Mucosa of stomach (tissue), 1 donor: ENCODE measurements around the gene PPFIBP1.

ENCODE experiments used
- H3K27me3 ChIP-seq: one replicate; pipeline ENCODE4 v1.7.0; 2013; ENCODE audit warnings: mild to moderate bottlenecking, low read length; ENCODE audit not compliant: control insufficient read depth, insufficient read depth
- H3K36me3 ChIP-seq: one replicate; pipeline ENCODE4 v1.7.0; 2013; ENCODE audit warnings: low read length; ENCODE audit not compliant: control insufficient read depth, insufficient read depth
- H3K4me1 ChIP-seq: one replicate; pipeline ENCODE4 v1.7.0; 2013; ENCODE audit warnings: mild to moderate bottlenecking, low read length; ENCODE audit not compliant: control insufficient read depth, insufficient read depth
- H3K4me3 ChIP-seq: one replicate; pipeline ENCODE4 v1.7.0; 2013; ENCODE audit warnings: low read length
- H3K9ac ChIP-seq: one replicate; pipeline ENCODE4 v1.7.0; 2013; ENCODE audit warnings: mild to moderate bottlenecking, low read length, moderate library complexity
- H3K9me3 ChIP-seq: one replicate; pipeline ENCODE4 v1.7.0; 2013; ENCODE audit warnings: mild to moderate bottlenecking, low read length, moderate library complexity; ENCODE audit not compliant: control insufficient read depth
- donor health status: Pancreatic carcinoma.

Gene PPFIBP1

GRCh38 chr12:27516625-27517024, 7.4 kb upstream of the PPFIBP1 start:
- no peak overlapping the region for H3K4me3 ChIP-seq

DNA sequence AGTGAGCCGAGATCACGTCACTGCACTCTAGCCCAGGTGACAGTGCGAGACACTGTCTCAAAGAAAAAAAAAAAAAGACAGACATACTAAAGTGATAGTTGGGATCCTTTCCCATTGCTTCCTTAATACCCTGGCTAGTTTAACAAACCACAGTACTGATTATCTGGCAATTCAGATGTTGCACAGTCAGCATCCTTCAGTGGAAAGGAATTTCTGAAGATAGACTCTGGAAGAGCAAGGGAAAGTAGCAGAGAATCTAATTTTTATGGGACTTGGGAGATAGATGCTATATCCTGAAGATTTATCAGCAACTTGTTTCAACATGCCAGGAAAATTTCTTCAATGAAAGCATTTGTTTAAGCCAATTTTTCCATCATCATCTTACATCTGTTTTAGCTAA, 6.5 kb upstream of the PPFIBP1 start:
- Histone ChIP-seq H3K9me3 (no peaks in the 10 kb centered on the region), H3K36me3 (no peaks in the 10 kb centered on the region), H3K4me1 (no peaks in the 10 kb centered on the region), H3K4me3 (no peak overlapping the region), H3K9ac (no peak overlapping the region), H3K27me3 (no peaks in the 10 kb centered on the region)

More at GRCh38 chr12:27516625-27517024, 7.4 kb upstream of the PPFIBP1 start:
- peaks cover 1% of the 10 kb centered on the region for H3K4me1 ChIP-seq
- no peaks in the 10 kb centered on the region for H3K36me3 ChIP-seq
- no peaks in the 10 kb centered on the region for H3K9me3 ChIP-seq
- H3K27me3 ChIP-seq, result no peaks in the 10 kb centered on the region
- no peak overlapping the region for H3K9ac ChIP-seq

GRCh38 chr12:27517961-27518665, 5.9 kb upstream of the PPFIBP1 start:
- Histone ChIP-seq H3K27me3 (no peaks in the 10 kb centered on the region), H3K4me1 (peaks cover 2% of the 10 kb centered on the region), H3K9ac (no peak overlapping the region), H3K36me3 (no peaks in the 10 kb centered on the region), H3K9me3 (no peaks in the 10 kb centered on the region), H3K4me3 (no peak overlapping the region)

- Histone ChIP-seq H3K27me3 (no peaks in the 10 kb centered on the region), H3K36me3 (no peaks in the 10 kb centered on the region), H3K9ac (no peak overlapping the region), H3K4me1 (peaks cover 6% of the 10 kb centered on the region), H3K4me3 (no peak overlapping the region), H3K9me3 (no peaks in the 10 kb centered on the region)
Observed at GRCh38 chr12:27521066-27521465, 2.9 kb upstream of the PPFIBP1 start.

GRCh38 chr12:27521981-27522380, 2.0 kb upstream of the PPFIBP1 start:
- Histone ChIP-seq H3K9ac (no peak overlapping the region), H3K27me3 (no peaks in the 10 kb centered on the region), H3K4me3 (no peak overlapping the region), H3K4me1 (peaks cover 6% of the 10 kb centered on the region), H3K9me3 (no peaks in the 10 kb centered on the region), H3K36me3 (no peaks in the 10 kb centered on the region)

GRCh38 chr12:27523305-27523641, 733 bp upstream of the PPFIBP1 start:
- Histone ChIP-seq H3K27me3 (no peaks in the 10 kb centered on the region), H3K4me3 (peak overlapping the region; percentile 75), H3K4me1 (peaks cover 6% of the 10 kb centered on the region), H3K36me3 (no peaks in the 10 kb centered on the region), H3K9me3 (no peaks in the 10 kb centered on the region), H3K9ac (peak overlapping the region; percentile 91)

GRCh38 chr12:27524494-27524835, 459 bp downstream of the PPFIBP1 start:
- peak overlapping the region; percentile 91 for H3K9ac ChIP-seq
- H3K27me3 ChIP-seq, result no peaks in the 10 kb centered on the region
- H3K9me3 ChIP-seq, result no peaks in the 10 kb centered on the region
- H3K4me3 ChIP-seq, result peak overlapping the region; percentile 75
- peaks cover 6% of the 10 kb centered on the region for H3K4me1 ChIP-seq
- H3K36me3 ChIP-seq, result no peaks in the 10 kb centered on the region

GRCh38 chr12:27524839-27525753, 1.1 kb downstream of the PPFIBP1 start:
- H3K9ac ChIP-seq, result peak overlapping the region; percentile 91
- H3K27me3 ChIP-seq, result no peaks in the 10 kb centered on the region
- peak overlapping the region; percentile 75 for H3K4me3 ChIP-seq
- no peaks in the 10 kb centered on the region for H3K9me3 ChIP-seq
- peaks cover 6% of the 10 kb centered on the region for H3K4me1 ChIP-seq
- H3K36me3 ChIP-seq, result no peaks in the 10 kb centered on the region

DNA sequence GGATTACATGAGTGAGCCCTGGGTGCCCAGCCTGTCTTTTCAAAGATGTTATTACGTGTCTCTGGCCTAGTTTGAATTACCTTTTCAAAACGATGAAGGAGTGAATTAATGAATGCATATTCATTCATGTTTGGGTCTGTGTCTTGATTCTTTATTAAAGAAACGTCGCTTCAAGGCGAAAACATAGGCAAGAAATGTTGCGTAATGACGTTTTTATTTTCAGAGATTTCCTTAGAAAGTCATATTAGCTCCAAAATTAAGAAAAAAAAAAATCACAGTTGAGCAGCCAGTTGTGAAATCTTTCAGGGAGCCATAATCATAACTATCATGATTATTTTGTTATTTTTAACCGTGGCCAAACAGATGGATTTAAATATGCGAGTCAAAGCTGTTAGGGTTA, 3.5 kb downstream of the PPFIBP1 start:
- Histone ChIP-seq H3K4me1 (peaks cover 6% of the 10 kb centered on the region), H3K9ac (no peak overlapping the region)

GRCh38 chr12:27528788-27529187, 4.8 kb downstream of the PPFIBP1 start:
- H3K36me3 ChIP-seq, result no peaks in the 10 kb centered on the region
- no peak overlapping the region for H3K4me3 ChIP-seq
- H3K4me1 ChIP-seq, result no peaks in the 10 kb centered on the region
- H3K9ac ChIP-seq, result no peak overlapping the region
- no peaks in the 10 kb centered on the region for H3K9me3 ChIP-seq
- H3K27me3 ChIP-seq, result no peaks in the 10 kb centered on the region

More for the DNA sequence above, 3.5 kb downstream of the PPFIBP1 start:
- H3K27me3 ChIP-seq, result no peaks in the 10 kb centered on the region
- H3K36me3 ChIP-seq, result no peaks in the 10 kb centered on the region
- no peaks in the 10 kb centered on the region for H3K9me3 ChIP-seq
- H3K4me3 ChIP-seq, result no peak overlapping the region

DNA sequence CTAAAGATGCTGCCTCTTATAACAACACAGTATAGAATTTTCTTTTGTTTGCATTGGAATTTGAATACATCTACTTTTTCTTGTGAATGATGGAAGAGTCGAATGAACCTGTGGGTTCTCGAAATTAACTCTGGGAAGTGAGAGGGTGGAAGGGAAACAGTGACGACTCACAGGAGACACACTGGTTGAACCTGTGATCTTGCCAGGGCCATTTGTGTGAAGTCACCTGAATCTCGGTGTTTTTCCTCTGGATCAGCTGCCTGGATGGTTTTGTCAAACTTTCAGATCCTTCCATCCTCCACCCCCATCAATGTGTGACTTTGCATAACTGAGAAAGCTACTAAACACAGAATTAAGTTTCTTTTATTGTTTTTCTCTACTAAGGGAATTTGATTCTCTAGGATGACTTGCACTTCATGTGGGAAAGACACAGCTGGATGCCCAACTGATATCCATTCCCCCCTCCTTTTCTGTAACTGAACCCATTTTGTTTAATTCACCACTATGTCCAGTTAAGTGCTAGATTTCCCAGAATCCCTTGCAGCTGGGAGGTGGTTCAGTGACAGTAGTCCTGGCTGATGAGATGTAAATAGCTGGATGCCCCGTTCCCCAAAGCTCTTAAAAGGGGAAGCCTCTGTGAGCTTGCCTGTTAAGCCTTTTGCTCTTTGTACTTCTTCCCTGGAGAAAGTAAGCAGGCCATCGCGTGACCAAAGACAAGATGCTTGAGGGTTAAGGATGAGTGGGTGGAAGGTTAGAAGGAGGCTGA, 6.3 kb downstream of the PPFIBP1 start:
- no peak overlapping the region for H3K9ac ChIP-seq
- no peaks in the 10 kb centered on the region for H3K9me3 ChIP-seq
- no peaks in the 10 kb centered on the region for H3K36me3 ChIP-seq
- H3K27me3 ChIP-seq, result no peaks in the 10 kb centered on the region
- H3K4me3 ChIP-seq, result no peak overlapping the region
- H3K4me1 ChIP-seq, result no peaks in the 10 kb centered on the region

DNA sequence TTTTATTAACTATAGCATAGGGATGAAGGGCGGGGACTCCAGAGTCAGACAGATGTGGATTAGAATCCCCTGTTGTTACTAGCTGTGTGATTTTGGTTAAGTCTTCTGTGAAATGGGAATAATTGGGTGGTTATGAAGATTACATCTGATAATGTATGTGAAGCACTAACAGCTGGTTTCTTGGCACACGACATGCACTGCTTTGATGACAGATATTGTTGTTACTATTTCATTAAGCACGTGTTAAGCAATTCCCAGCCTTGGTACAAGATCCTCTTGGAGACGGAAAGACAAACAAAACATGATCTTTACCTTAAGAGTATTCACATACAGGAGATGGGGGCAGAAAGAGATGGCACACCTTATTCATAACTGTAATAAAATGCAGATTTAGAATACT, 7.9 kb downstream of the PPFIBP1 start:
- H3K9ac ChIP-seq, result no peak overlapping the region
- no peak overlapping the region for H3K4me3 ChIP-seq
- H3K9me3 ChIP-seq, result no peaks in the 10 kb centered on the region
- no peaks in the 10 kb centered on the region for H3K36me3 ChIP-seq
- no peaks in the 10 kb centered on the region for H3K4me1 ChIP-seq
- H3K27me3 ChIP-seq, result no peaks in the 10 kb centered on the region
